Ishikawa (cell line): ENCODE measurements around the gene PLCL2.

ENCODE experiments used
- CEBPB ChIP-seq: IDR thresholded peaks from 2 replicates; pipeline ENCODE4 v1.6.1; 2012
- CREB1 ChIP-seq: IDR thresholded peaks from 2 replicates; pipeline ENCODE4 v1.6.1; 2012; ENCODE audit warnings: low read depth
- EGR1 ChIP-seq: IDR thresholded peaks from 2 replicates; pipeline ENCODE4 v1.6.1; 2012
- EP300 ChIP-seq: IDR thresholded peaks from 2 replicates; pipeline ENCODE4 v1.6.1; 2012; ENCODE audit warnings: borderline replicate concordance
- FOXM1 ChIP-seq: IDR thresholded peaks from 2 replicates; pipeline ENCODE4 v1.6.1; 2012; ENCODE audit warnings: low read depth, borderline replicate concordance
- NFIC ChIP-seq: IDR thresholded peaks from 2 replicates; pipeline ENCODE4 v1.6.1; 2012
- RAD21 ChIP-seq: IDR thresholded peaks from 2 replicates; pipeline ENCODE4 v1.6.1; 2012; ENCODE audit warnings: low read depth
- TAF1 ChIP-seq: IDR thresholded peaks from 2 replicates; pipeline ENCODE4 v1.6.1; 2012; ENCODE audit warnings: low read depth, mild to moderate bottlenecking
- TCF12 ChIP-seq: IDR thresholded peaks from 2 replicates; pipeline ENCODE4 v1.6.1; 2012; ENCODE audit warnings: low read depth
- TEAD4 ChIP-seq: IDR thresholded peaks from 2 replicates; pipeline ENCODE4 v1.6.1; 2012
- YY1 ChIP-seq: IDR thresholded peaks from 2 replicates; pipeline ENCODE4 v1.6.1; 2012; ENCODE audit warnings: low read depth
- ZBTB7A ChIP-seq: IDR thresholded peaks from 2 replicates; pipeline ENCODE4 v1.6.1; 2012; ENCODE audit warnings: low read depth
- TF ChIP-seq, protein P1 (sequence below): IDR thresholded peaks from 2 replicates; pipeline ENCODE4 v1.6.1; 2012
- TF ChIP-seq, protein P2 (sequence below): IDR thresholded peaks from 2 replicates; pipeline ENCODE4 v1.6.1; 2012
- TF ChIP-seq, protein P3 (sequence below): IDR thresholded peaks from 2 replicates; pipeline ENCODE4 v1.6.1; 2012; ENCODE audit warnings: low read depth, mild to moderate bottlenecking

Gene PLCL2

DNA sequence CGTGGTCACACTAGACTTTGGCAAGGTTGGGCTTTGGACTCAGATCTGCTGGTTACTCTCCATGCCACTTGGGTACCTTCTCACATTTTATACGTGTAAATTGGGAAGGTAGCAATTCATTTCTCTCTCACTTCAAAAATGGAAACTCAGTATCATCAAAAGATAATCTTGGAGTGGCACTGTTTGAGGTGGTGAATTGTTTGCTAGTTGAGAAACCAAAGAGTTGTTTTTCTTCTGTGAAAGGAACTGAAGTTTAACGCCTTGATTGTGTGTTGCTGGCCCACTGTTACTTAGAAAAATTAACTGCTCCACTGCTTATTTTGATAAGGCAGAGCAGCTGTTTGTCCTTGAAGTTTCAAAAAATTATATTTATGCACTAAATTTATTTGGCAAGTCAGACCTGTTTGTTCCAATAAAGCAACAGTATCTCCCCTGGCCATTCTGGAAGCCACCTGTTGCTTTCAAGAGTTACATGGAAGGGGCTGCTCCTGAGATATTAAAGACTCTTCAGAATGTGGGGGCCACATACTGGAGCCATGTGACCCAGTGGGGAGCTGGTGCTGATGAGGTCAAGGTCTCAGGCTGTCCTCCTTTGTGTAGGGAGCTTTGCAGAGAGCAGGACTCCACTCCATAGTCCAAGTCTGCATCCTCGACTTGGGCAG, 16.2 kb downstream of the PLCL2 start:
- TF ChIP-seq EGR1: no peak
- no peak for TF ChIP-seq YY1
- TF ChIP-seq, protein P1, sequence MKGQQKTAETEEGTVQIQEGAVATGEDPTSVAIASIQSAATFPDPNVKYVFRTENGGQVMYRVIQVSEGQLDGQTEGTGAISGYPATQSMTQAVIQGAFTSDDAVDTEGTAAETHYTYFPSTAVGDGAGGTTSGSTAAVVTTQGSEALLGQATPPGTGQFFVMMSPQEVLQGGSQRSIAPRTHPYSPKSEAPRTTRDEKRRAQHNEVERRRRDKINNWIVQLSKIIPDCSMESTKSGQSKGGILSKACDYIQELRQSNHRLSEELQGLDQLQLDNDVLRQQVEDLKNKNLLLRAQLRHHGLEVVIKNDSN: no peak
- no peak for TF ChIP-seq EP300
- no peak for TF ChIP-seq RAD21
- no peak for TF ChIP-seq TEAD4
- TF ChIP-seq, protein P2, sequence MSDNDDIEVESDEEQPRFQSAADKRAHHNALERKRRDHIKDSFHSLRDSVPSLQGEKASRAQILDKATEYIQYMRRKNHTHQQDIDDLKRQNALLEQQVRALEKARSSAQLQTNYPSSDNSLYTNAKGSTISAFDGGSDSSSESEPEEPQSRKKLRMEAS: no peak
- TF ChIP-seq TCF12: no peak
- TF ChIP-seq CREB1: no peak
- no peak for TF ChIP-seq ZBTB7A
- TF ChIP-seq FOXM1: no peak
- TF ChIP-seq CEBPB: no peak
- no peak for TF ChIP-seq TAF1
- TF ChIP-seq NFIC: no peak
- TF ChIP-seq, protein P3, sequence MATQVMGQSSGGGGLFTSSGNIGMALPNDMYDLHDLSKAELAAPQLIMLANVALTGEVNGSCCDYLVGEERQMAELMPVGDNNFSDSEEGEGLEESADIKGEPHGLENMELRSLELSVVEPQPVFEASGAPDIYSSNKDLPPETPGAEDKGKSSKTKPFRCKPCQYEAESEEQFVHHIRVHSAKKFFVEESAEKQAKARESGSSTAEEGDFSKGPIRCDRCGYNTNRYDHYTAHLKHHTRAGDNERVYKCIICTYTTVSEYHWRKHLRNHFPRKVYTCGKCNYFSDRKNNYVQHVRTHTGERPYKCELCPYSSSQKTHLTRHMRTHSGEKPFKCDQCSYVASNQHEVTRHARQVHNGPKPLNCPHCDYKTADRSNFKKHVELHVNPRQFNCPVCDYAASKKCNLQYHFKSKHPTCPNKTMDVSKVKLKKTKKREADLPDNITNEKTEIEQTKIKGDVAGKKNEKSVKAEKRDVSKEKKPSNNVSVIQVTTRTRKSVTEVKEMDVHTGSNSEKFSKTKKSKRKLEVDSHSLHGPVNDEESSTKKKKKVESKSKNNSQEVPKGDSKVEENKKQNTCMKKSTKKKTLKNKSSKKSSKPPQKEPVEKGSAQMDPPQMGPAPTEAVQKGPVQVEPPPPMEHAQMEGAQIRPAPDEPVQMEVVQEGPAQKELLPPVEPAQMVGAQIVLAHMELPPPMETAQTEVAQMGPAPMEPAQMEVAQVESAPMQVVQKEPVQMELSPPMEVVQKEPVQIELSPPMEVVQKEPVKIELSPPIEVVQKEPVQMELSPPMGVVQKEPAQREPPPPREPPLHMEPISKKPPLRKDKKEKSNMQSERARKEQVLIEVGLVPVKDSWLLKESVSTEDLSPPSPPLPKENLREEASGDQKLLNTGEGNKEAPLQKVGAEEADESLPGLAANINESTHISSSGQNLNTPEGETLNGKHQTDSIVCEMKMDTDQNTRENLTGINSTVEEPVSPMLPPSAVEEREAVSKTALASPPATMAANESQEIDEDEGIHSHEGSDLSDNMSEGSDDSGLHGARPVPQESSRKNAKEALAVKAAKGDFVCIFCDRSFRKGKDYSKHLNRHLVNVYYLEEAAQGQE: no peak

DNA sequence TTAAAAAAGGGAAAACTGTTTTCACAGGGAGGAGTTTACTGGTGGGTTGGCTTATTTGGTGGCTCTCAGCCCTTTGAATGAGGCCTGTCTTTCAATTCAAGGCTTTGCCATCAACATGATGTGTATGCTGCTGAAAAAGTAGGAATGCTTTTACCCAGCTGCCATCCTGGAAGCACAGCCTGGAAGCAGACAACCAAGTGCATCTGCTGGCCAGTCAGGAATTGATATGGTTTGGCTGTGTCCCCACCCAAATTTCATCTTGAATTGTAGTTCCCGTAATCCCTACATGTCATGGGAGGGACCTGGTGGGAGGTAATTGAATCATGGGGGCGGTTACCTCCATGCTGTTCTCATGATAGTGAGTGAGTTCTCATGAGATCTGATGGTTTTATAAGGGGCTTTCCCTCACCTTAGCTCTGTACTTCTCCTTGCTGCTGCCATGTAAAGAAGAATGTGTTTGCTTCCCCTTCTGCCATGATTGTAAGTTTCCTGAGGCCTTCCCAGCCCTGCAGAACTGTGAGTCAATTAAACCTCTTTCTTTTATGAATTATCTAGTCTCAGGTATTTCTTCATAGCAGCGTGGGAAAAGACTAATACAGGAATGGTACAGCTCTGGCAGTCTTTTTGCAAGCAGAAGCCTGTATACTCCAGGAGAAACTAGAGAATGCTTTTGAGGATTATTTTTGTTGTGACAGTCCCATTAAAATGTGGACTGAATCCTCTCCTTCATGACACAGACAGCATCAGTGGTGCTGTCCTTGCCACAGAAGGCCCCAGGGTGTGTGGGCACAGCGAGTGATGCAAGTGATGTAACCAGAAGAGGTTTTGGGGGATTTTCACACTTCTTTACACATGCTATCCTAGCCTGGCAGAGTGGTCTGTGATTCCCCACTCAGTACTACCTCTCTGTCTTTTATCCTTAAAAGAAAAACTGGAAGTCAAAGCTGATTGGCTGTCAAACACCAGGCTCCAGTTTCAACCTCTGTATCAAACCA, 20.0 kb downstream of the PLCL2 start:
- TF ChIP-seq TAF1 (no peak), EGR1 (no peak), YY1 (no peak)

DNA sequence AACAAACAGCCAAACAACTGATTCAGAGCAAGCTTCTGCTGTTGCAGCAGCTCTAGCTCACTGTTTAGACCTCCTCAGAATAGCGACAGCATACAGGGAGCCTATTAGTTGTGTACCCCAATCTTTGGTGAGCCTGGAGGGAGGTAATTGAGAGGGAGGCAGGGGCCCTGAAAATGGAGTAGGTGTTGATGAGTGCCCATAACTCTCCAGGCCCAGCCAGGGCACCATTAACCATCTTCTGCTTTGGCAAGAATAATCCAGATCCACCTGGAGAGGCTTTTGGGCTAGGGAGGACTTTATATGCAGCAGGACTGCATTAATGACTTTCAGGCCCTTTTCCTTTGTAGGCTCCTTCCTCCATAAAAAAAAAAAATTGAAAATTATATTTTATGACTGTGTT, 20.9 kb downstream of the PLCL2 start:
- TF ChIP-seq, protein P3: no peak
- no peak for TF ChIP-seq CREB1
- TF ChIP-seq, protein P1: no peak
- no peak for TF ChIP-seq CEBPB
- TF ChIP-seq TCF12: no peak
- TF ChIP-seq EP300: no peak
- no peak for TF ChIP-seq NFIC
- no peak for TF ChIP-seq TEAD4
- no peak for TF ChIP-seq ZBTB7A
- TF ChIP-seq, protein P2: no peak
- TF ChIP-seq FOXM1: no peak
- no peak for TF ChIP-seq TAF1
- TF ChIP-seq RAD21: no peak
- no peak for TF ChIP-seq YY1
- TF ChIP-seq EGR1: no peak

DNA sequence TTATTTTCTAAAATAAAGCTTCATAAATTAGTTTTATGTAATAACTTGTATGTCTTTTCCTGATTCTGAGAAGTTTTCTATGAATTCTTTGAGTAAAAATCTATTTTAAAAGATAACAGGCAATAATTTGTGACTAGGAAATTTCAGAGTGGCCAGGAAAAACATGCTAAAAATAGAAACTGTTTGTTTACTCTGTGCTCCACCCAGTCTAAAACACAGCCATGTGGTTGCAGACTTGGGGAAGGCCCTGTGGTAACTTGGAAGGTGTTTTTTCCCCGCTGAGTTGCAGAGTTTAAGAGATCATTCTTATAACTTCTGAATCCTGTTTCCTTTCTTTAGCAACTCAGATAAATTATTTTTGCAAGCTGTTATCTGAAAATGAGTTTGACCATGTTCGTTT, 21.9 kb downstream of the PLCL2 start:
- TF ChIP-seq NFIC (no peak), TEAD4 (no peak), FOXM1 (no peak), ZBTB7A (no peak), CEBPB (no peak), RAD21 (no peak), EP300 (no peak), YY1 (no peak), TAF1 (no peak), EGR1 (no peak), CREB1 (no peak), TCF12 (no peak)
- TF ChIP-seq, protein P2: no peak
- TF ChIP-seq, protein P3: no peak
- TF ChIP-seq, protein P1: no peak
